Left hindlimb (tissue), 1 donor: ENCODE data around the gene FAM163B.

ENCODE experiments used
- DNase-seq: peaks from one replicate; pipeline ENCODE4 v3.0.0-alpha.2; 2018

The FAM163B gene

DNA sequence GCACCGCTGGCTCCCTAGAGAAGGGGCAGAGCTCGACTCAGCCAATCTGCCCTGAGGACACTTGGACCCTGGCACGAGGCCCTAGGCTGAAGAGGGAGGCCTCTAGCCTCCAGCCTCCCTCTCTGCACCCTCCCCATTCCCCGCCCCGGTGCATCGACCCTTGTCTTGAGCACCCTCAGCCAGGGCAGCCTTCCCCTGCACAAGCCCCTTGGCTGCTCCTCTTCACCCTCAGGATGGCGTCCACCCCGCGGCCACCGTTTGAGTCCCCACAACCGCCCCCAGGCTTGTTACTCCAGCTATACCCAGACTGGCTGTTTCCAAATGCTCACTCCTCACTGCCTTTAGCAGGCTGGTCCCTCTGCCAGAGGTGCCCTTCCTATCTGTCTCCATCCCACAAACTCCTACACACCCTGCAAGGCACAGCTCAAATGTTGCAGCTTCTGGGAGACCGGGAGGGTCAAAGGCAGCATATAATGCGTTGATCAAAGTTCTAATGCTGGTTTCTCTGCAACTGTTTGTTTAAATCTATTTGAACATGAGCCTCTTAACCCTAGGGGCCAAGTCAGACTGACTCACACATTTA lies 6.5 kb upstream of the FAM163B start:
- no peak for DNase-seq

DNA sequence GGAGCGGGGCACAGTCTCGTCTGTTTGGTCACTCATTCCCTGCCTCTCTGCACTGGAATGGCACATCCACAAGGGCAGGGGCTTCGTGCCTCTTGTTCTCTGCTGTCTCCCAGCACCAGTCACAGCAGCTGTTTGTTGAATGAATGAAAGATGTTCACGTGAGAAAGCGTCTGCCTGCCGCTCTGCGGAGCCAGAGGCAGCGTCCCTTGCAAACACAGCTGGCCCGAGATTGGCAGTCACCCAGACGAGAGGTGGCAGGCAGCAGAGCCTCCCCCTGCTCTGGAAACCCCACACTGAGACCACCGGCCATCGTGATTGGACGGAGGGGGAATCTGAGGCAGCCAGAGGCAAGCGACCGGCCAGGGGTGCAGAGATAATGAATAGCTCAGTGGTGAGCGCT lies 6.0 kb upstream of the FAM163B start:
- no peak for DNase-seq

DNA sequence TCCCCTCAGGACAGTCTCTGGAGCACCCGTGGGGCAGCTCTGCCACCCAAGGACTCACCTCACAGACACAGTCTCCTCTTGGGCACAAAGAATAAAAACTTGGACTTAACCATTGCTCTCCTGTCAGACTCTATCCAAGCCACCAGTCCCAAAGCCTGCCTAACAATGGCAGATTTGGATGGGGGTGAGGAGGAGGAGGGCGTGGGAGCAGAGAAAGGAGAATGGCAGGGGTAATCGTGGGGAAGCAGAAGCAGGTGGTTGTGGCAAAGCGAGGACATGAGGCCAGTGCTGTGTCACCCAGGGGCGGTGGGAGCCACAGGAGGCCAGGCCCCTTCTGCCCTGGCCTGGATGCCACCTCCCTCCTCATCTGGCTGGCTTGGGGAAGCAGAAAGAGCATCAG lies 5.5 kb upstream of the FAM163B start:
- DNase-seq: no peak

DNA sequence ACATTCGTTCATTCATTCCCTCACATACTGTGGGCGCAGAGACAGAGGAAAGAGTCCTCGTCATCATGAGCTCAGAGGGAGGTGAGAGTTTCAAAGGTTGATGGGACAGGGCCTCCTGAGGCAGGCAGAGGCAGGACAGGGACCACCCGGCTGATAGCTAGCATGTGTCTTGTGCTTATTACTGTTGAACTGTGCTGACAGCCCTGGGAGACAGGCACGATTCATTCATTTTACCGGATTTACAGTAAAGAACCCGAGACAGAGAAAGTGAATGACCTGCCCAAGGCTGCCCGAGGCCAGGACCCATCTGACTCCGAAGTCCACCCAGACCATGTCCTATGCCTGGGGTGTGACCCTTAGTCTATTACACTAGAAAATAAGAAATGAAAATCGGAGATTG lies 4.9 kb upstream of the FAM163B start:
- DNase-seq: no peak

DNA sequence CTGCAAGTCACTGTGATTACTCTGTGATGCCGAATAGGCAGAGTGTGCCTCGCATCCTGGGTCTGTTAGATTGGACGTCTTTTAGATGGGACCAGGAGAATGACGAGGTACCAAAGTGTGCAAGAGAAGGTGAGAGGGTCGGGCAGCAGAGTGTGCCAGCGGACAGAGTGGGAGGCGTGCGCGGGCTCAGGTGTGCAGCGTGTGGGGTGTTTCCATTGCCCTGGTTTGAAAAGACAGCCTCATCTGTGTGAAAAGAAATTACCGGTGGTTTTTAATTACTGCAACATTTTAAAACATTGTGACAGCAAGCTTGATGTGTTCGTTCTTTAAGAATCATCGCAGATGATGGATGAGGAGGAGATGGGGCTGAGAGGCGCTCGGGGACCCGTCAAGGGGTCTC lies 4.2 kb upstream of the FAM163B start:
- no peak for DNase-seq

DNA sequence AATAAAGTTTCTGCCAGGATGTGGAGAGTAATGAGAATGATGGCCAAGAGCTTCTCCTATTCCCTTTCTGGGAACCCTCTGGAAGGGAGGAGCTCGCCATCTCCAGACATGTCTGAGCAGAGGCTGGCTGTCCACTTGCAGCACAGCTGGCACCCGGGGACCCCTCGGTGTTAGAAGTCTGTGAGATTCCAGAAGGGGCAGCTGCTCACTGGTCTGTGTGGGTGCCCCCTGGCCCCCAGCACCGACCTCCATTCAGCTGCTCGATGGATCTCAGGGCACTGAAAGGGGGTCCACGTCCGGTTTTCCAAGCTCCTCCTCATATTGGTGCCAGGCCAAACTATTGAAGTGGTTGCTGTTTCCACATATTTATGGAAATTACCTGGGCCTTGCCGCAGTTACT lies 3.6 kb upstream of the FAM163B start:
- no peak for DNase-seq

DNA sequence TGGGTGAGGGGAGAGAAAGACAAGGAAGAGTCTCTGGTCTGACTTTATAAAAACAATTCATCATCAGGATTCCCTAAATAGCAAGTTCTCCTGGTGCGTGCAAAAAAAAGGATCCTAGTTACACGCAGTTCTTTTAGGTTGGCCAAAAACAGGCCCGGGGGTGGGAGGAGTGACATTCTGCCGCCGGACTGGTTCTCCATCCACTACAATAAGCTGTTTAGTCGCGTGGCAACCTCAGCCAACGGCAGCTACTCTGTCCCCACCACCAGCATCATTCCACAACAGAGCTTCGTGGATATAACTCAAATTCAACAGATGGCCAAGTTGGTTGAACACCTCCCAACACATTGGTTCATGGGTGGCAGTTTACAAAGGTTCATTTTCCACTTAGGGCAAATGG lies 2.9 kb upstream of the FAM163B start:
- DNase-seq: no peak

DNA sequence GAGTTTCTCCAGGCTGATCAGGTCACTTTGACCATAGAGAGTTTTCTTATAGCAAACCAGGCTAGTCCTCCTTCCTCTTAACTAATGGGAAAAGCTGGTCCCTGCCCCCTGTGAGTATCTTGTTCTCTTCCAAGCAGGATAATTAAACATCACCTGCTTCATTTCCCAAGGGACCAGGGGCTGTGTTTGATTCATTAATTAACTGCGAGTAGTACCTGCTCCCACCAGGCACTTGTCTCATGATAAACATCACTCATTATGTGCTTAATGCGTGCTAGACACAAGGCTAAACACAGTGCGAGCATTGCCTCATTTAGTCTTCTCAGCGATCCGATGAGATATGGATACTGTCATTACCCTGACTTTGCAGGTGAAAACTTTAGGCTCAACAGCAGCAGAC lies 1.7 kb upstream of the FAM163B start:
- DNase-seq: no peak

DNA sequence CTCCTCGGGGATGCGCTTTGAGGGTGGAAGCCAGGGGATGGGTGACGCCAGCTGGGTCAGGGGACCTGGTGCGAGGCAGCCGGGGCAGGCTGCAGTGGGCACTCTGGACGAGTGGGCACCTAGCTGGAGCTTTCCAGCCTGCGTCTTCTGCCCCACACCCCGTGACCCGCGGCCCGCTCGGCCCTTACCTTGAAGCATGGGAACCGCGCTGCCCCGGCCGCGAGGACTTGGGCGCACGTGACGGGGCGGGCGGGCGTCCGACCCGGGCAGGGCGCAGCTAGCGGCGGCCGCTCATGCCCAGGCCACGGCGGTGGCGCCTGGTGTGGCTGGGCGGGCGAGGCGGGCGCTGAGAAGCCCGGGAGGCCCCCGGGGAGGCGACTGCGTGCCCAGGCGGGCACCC lies 300 bp downstream of the FAM163B start:
- DNase-seq: no peak

DNA sequence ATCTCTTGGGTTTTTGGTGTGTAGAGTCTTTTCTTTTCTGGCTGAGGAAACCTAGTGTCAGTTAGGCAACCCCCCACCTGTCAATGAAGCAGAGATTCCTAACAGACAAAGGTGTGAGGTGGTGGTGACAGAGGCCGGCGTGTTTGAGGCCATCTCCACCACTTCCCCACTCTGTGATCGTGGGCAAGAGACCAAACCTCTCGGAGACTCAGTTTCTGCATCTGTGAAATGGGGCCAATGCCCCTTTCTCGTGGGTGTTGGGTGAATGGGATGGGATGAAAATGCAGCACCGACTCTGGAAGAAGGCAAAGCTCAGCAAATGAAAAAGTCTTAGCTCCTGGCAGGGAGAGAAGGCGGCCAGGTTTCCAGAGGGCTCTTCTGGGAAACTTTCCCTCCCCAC lies 807 bp downstream of the FAM163B start:
- DNase-seq: no peak

DNA sequence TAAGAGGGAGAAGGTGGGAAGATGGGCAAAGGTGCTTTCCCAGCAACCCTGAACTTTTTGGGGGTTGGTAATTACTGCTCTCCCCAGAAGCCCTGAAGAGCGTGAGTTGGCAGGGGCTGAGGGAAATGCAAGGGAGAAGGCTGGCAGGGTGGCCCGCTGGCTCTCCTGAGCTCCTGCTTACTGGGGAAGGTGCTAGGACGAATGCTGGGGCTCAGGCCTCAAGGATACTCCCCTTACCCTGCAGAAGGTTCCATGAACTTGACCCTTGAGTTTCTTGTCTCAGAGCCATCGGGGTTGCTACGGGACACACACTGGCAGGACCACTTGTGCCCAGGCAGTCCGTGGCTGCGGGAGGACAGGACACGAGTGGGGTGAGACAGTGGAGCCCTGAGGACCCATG lies 1.2 kb downstream of the FAM163B start:
- no peak for DNase-seq

DNA sequence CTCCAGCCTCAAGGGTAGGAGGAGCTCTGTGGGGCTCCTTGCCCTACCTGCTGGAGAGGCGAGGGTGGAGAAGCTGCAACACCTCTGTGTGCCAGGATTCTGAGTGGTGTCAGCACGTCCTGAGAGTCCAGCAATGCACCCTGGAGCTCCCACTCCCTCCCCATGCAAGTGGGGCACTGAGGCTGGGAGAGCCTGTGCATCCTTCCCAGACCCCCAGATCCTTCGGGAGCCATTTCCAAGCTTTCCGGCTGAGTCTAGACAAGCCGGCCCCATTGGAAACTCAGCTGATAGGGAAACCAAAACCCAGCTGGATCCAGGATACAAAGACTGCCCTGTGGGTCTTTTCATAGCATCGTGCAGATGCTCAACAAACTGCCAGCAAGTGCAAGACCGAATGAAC lies 1.8 kb downstream of the FAM163B start:
- no peak for DNase-seq

DNA sequence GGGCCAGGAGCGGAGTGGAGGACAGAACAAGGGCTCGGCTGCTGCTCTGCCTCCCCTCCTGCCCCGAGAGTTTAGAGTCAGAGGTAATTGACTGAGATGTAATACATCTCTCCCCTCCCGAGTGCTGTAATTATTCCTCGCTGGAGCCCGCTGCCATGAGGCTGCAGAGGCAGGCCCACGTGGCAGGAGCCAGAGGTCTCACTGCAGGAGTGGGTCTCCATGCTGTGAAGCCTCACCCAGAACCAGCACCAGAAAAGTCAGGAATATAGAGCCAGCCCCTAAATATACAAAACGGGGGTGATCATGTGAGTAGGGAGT lies 2.5 kb downstream of the FAM163B start:
- DNase-seq: no peak

DNA sequence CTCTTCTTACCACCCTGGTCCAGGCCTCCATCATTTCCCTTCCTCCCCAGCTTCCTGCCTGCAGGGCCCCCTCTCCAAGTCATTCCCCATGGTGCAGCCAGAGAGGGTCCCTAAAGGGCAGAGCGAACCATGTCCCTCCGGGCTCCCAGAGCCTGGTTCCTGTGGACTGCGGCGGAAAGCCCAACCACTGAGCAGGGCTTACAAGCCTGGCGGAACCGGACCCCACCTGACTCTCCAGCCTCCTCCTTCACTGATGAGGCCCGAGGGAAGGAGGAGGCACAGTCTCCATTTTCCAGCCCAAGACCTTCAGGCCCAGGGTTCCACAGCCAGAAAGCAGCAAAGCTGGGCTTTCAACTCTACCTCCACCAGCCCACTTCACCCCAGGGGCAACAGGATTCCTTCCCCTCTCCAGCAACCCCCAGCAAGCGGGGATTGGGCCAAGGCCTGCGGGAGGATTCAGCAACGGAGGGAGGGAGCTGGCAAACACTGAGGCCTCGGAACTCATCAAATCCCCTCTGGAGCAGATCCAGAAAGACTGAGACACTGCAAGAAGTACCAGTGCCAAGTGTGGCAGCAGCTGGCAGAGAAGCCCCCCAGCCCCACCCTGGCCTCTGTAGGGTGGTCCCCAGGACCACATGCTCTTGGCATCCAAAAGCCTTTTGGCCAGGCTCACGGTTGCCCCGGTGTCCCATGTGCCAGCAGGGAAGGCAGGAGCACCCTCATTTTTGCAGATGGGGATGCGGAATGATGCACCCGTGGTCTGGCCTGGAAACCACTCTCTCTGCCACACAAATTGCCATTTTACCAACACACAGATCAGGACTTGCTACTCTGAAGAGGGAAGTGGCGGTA lies 3.1 kb downstream of the FAM163B start:
- DNase-seq: no peak

DNA sequence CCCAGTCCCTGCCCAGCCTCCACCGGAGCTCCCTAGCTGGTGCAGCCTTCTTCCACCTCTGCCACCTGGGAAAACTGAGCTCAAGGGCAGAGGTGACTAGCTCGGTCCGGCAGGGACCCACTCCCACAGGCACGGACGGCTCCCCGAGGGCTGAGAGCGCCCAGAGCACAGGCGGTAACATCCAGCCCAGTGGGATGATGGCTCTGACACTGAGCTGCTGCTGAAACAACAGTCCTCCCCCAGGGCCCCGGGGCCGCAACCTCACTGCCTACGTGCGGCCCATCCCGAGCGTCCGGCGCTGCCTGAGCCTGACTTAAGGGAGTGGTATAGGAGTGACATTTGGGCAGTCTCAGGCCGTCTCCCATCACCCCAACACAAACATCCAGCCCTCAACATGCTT lies 3.7 kb downstream of the FAM163B start:
- no peak for DNase-seq

DNA sequence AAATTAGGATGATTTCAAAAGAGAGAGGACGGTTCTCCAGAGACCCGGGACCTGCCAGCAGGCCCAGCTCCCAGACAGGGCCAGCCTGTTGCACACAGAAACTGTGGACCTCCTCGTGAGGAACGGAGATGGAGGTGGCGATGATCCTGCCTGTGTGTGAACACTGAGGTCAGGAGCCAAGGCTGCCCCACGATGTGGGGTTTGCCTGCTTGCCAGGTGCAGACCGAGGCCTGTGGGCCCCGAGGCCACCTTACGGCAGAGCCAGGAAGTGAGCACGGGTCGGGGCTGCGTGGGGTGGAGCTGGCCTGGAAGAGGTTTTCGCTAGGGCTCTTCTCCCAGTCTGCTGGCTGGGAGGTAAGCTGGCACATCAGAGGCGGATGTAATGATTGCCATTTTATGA lies 4.3 kb downstream of the FAM163B start:
- no peak for DNase-seq

DNA sequence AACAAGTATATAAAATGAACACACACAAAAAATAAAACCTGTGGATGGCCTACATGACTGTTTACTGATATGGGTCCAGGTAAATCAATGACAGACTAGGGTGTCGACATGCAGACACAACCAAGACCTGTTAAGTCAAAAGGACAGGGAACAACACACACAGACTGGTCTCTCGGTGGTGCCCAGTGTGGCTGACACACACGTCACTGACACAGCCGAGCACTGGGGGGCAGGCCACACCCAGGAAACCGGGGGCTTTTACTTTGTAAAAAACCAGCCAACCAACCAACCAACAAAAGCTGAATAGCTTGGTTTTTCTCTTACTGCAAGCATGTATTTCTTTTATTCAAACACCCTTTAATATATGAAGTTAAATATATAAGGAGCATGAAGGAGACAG lies 5.0 kb downstream of the FAM163B start:
- DNase-seq: no peak

DNA sequence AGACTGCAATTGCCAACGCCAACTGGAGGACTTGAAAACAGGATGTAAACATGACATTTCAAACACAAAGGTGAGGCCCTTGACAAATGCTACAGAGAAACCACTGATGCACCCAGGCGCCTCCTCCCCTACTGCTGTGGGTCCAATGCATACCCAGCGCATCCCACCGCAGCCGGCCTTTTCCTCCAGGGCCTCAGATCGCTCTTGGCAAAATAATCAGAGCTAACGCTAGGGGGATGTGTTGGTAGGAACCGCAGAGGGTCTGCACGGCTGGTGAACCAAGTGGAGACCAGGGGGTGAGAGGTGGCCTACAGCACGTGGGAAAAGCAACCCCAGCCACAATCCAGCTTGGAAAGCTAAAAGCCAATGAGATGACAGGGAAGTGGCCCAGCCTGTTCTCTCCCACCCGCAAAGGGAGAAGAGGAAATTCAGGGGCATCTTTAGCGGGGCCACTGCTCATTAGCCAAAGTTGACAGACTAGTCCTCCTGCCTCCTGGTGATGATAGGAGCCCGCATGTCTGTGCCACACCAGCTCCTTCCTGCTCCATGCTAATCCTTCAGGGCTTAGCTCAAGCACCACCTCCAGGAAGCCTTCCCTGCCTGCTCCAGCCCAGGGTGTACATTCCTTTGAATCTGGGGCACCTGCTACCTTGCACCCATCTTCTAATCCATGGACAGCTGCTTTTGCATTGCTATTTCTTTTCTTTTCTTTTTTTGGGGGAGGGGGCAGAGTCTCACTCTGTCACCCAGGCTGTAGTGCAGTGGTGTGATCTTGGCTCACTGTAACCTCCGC lies 5.9 kb downstream of the FAM163B start:
- DNase-seq: no peak

DNA sequence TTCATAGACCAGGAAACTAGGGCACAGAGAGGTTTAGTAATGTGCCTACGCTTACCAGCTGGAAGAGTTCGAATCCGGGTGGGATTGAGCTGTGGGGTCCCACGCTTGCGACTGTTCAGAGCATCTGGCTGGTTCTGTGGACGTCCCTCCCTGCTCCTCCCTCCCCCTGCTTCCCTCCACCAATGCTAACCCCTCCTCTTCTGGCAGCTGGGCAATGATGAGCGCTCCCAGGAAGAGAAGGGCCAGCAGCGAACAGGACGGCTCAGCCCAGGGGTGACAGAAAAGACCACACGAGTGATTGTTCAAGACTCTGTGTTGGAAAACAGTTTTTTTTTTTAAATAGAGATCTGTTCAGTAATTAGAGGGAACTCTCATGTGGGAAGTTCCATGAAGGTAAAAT lies 6.9 kb downstream of the FAM163B start:
- DNase-seq: no peak

DNA sequence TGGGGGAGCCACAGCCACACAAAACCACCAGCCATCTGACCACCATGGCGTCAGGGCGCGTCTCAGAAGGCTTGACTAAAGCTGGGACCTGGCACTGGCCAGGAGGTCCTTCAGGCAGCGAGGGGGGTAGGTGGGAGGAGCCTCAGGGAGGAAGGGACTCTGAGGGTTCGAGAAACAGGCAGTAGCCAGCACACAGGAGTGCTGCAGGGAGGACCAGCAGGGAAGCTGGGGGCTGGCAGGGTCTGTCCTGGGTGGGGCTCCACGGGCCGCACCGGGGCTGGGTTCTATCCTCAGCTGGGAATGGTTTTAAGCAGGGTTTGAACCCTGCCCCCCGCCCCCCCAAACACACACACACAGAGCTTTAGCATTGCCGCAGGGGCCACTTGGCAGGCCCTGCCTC lies 7.4 kb downstream of the FAM163B start:
- no peak for DNase-seq

DNA sequence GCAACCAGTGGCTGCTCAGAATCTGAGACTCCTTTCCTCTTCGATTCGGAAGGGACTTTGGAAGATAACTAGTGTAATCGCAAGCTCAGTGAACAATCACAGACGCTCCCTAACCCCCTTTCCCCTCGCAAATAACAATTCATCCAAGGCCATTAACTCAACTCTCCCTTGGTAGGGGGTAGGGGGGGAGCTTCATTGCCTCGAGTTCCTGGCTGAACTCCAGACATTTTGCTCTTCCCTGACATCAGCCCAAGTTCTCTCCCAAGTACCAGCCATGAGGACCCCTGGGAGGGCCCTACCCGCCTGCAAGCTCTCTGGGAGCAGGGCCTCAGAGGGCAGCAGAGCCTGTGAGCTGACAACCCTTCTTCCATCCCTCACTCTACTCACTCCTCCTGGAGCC lies 8.4 kb downstream of the FAM163B start:
- DNase-seq: no peak

DNA sequence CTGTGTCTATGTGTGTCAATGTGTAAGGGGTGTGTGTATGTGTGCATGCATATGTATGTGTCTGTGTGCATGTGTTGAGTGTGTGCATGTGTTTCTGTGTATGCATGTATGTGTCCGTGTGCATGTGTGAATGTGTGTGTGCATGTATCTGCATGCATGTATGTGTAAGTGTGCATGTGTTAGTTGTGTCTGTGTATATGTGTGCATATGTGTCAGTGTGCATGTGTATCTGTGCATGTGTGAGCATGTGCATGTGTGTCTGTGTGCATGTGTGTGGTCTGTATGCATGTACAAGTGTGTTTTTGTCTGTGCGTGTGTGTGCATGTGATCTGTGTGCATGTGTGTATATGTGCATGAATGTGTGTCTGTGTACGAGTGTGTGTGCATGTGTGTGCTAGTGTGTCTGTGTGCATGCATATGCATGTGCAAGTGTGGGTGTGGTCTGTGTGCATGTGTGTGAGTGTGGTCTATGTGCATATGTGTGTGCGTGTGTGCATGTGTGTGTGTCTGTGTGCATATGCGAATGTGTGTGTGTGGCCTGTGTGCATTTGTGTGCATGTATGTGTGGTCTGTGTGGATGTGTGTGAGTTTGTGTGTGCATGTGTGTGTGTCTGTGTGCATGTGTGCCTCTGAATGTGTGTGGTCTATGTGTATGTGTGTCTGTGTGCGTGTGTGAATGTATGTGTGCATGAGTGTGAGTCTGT lies 9.6 kb downstream of the FAM163B start:
- no peak for DNase-seq

DNA sequence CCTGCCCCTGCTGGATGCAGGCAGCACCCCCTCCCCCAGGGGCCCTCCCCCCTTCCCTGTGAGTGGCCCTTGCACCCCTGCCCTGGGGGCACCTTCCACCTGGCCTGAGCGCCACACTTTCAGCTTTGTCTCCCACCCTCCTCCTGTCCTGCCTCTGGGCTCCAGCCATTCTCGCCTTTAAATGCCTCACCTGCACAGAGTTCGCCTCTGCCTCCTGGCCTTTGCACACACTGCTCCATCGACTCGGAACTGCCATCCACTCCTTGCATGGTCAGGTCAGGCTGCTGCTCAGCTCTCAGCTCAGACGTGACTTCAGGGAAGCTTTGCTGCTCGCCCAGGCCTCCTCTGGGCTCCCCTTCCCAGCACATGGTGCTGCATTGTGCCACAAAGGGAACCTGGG lies 10.2 kb downstream of the FAM163B start:
- DNase-seq: no peak
